GM19438 (cell line): Measurements from ENCODE around the gene MGAT5.

ENCODE experiments used
- ATAC-seq: cut with Tn5 transposase; IDR thresholded peaks from one replicate; pipeline ENCODE4 v1.9.1; 2021; ENCODE audit warnings: low read depth; ENCODE audit not compliant: unreplicated experiment

MGAT5 gene

DNA sequence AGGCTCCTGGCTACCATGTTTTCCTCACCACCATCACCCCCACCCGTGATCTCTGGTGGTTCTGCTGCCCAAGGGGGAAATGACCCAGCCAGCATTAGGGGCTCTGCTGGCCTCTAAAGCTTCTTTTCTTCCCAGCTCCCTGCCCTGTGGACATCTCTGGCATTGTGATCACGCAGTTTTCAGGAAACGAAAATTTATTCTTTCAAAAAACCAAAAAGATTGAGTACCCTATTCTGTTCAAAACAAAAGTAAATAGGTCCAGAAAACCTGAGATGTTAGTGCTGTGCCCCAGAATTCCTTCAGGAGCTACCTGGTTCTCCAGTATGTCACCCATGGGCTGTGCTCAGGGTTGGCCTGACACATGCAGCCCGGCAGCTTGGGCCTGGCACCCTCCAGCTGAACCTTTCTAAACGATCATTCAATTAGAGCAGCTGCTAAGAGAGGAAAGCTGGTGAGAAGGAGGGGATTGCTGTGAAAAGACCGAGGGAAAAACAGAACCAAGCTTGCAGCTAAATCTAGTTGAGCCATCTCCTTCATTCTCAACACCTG lies 157.5 kb downstream of the MGAT5 start:
- no peak for ATAC-seq

DNA sequence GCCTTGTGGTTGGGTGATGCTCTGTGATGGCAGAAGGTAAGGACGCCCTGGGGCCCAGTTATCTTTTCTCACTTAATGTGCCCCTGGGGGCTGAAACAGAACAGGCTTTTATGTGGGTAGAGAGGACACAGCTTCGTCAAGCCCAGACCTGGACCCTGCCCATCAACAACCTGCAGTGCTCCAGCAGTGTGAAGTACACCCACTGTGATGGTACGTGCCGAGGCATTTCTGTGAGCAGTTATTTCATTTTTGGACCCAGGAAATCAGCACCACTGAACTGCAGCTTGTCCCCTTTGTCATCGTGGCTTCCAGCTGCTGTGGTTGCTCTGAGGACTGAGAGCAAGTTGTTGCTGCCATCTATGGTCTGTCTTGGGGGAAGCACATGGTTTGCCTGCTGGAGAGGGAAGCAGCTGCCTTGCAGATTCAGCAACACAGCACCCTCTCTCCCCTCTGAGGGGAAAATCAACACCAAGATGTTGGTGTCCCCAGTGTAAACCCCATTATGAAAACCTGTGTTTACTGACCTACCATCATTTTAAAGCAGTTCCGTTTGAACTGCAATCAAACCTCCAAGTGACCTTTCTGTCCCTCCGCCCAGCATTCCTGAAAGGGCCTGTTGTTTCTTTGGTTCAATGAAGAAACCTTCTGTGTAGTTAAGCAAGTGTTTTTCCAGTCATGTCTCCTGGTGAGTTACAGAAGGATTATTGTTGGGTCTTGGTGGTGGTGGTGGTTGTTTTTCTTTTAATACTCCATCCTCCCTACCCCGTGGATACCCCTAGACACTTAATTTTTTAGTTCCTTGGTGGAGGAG lies 158.2 kb downstream of the MGAT5 start:
- peak; percentile 94 for ATAC-seq

DNA sequence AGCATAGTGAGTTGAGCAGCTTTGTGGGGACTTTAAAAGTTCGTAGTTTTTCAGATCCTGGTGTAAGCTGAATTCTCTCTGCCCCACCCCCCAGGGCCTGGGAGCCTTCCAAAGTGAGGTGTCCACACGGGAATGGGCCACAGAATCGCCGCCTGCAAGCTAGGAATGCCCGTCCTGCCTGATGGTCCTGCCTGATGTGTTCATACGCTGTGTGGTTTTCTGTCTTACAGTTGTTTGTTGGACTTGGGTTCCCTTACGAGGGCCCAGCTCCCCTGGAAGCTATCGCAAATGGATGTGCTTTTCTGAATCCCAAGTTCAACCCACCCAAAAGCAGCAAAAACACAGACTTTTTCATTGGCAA lies 158.7 kb downstream of the MGAT5 start:
- ATAC-seq = no peak

DNA sequence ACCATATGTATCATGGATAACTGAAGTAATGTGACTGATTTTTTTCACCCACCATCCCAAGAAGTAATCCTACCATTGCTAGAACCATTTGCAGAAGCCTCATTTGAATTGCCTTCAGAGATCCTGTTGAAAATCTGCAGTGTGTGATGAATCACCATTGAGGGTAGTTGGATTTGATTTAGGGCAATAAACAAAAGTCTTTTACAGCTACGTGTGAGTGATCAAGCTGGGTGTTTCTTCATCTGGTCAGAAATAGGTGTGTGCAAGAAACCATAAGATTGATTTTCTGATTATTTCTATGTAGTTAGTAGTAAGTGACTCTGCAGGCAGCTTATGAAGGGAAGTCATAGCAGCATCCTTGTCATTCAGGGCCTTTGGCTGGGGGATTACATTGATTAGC lies 159.6 kb downstream of the MGAT5 start:
- ATAC-seq = no peak

DNA sequence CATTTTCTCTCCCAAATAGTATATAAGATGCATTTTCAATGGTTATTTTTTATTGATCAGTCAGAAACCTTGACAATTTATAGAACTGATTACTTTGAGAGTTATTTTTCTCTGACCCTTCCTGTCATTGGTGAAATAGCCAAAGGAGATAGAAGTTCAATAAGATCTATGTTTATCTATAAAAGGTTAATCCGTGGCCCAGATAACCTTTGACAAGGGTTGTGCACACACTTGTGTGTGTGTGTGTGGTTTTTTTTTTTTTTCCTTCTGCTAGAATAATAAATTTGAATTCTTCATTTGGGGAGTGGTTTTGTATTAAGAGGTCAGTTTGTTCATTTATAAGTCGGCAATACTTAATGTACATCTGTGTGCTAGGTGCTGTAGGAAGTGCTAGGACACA lies 160.0 kb downstream of the MGAT5 start:
- ATAC-seq = no peak

DNA sequence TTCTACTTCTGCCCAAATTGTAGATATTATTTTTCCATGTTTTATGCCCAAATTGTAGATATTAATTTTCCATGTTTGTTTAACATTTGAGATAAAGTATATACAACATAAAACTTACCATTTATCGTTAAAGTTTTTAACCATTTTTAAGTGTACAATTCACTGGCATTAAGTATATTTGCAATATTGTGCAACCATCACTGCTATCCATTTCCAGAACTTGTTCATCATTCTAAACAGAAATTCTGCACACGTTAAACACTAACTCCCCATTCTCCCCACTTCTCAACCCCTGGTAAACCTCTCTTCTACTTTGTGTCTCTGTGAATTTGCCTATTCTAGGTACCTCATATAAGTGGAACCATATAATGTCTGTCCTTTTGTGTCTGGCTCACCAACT lies 162.1 kb downstream of the MGAT5 start:
- ATAC-seq = no peak

DNA sequence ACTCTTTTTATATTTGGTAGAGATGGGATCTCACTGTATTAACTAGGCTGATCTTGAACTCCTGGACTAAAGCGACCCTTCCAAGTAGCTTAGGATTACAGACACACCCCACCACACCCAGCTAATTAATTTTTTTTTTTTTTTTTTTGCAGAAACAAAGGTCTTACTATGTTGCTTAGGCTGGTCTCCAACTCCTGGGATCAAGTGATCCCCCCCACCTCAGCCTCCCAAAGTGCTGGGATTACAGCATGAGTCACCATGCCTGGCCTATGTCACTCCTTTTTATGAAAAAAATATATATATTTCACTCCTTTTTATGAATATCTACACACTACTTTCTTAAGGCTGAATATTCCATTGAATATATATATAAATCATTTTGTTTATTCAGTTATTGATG lies 162.8 kb downstream of the MGAT5 start:
- no peak for ATAC-seq

DNA sequence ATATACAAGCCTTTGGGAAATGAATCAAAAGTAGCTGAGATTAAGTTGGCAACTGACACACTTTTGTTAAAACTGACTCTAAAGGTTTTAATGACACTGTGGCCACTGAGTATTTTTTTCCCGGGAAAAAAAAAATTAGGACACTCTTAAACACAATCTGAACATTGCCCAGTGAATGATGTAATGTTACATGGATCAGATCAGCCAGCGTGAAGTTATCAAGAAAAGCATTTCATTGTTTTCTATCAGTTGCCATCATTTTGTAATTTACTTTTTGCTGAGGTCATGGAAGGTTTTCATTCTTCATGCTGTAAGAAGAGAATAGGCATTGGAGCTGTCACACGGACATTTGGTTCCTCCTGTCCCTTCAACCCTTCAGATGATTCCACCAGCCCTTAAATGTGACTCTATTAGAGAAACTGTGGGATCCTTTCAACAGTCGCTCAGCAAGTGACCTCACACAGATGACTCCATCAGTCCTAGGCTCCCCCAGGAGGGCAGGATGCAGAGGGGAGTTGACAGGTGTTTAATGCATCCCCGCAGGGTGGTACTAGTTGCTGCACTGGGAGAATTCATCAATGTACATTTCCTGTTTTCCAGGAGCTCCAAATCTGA lies 164.2 kb downstream of the MGAT5 start:
- no peak for ATAC-seq

DNA sequence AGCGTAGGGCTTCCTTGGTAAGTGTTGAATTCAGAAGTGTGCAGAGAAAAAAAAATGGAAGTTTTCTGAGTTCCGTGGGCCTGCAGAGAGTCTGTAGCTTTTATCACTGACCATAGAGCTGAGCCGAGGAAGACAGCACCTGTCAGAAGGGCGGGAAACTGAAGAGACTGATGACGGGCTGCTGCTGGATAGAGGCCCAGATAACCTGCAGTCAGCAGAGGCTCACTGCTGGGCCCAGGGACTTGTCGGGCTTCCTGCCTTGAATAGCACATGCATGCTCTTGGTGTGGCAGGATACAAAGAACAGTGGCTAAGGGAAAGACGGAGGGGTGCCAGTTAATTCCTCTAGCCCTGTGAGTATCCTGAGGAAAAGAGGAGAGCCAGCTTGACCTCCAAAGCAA lies 166.4 kb downstream of the MGAT5 start:
- ATAC-seq = no peak

DNA sequence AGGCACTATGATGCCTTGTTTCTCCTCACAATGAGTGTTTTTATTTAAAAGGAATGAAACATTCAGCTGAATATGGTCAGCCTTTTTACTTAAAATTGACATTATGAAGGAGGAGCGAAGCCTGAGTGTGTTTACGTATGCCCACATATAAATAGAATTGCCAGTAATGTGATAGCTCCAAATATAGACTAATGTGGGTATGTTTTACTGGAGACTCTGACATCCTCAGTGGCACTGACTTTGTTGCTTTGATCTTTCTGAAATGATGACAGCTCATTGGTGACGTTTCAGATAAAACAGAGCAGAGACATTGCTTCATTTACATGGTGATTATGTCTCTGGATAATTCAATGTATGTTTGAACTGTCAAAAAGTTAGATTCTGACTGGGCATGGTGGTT lies 167.0 kb downstream of the MGAT5 start:
- ATAC-seq = no peak

DNA sequence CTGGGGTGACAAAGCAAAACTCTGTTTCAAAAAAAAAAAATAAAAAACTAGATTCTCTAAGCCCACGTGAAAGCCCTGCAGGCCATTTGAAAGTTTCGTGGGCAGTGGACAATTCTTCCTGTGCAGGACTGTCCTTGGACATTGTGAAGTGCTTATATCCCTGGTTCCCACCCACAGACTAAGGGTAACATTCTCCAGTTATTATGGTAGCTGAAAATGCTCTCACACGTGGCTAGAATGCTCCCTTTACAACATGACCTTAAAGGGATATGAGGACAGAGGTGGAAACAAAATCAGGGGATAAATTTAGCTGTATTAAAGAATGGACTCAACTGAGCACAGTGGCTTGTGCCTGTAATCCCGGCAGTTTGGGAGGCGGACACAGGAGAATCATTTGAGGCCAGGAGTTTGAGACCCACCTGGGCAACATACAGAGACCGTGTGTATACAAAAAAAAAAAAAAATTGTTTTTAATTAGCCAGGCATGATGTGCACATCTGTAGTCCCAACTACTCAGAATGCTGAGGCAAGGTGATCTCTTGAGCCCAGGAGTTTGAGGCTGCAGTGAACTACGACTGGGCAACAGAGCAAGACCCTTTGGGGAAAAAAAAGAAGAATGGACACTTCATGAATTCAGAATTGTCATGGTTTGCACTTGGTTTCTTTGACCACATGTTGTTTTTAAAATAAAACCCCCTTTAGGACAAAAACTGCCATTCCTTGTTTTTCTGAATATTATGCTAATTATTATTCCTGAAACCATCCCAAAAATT lies 167.9 kb downstream of the MGAT5 start:
- ATAC-seq = no peak

DNA sequence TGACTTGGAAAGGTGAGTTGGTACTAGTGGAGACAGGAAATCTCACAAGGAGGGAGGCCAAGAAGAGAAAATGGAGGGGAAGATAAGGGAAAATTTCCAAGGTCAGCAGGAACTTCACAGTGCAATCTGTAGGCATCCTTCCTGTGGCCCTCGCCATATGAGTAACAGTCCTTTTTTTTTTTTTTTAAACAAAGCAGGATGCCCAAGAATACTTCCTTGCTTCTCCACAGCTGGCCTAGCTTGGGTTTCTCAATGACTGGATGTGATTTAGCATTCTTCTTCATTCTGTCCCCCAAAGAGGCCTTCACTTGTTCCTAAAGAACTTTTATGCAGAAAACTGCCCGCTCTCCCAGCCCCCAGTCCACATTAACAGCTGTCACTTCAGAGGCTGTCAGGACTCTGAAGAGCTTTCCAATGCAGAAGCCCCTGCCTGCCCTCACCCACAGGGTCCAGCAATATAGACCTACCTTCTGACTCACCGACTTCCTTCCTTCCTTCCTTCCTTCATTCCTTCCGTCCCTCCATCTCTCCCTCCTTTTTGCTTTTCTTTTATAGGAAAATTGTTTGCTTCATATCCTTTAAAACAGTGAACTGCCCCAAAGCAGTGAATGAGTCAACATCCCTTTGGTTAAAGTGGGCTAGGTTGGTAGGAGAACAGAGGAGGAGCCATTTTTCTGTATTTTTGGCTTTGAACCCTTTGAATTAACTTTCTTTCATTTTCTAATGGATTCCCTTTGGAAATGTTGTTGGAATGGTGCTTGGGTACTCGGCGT lies 172.0 kb downstream of the MGAT5 start:
- ATAC-seq = no peak

DNA sequence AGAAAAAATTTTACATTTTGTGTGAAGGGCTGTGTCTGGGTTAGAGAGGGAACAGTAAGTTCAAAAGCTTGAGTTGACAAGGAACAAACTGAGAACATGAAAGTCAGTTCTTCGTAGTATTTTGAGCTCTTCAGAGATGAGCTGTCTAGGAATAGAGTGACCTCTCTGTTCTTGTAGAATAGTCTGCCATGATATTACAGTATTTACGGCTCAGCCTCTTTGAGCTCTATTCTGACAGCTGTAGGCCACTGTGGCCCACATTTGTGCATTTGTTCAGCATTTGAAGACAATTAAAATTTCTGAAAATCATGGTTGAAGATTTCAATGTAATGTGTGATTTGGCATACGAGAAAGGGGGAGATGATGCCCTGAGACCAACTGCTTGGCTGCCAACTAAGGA lies 172.8 kb downstream of the MGAT5 start:
- ATAC-seq = no peak

DNA sequence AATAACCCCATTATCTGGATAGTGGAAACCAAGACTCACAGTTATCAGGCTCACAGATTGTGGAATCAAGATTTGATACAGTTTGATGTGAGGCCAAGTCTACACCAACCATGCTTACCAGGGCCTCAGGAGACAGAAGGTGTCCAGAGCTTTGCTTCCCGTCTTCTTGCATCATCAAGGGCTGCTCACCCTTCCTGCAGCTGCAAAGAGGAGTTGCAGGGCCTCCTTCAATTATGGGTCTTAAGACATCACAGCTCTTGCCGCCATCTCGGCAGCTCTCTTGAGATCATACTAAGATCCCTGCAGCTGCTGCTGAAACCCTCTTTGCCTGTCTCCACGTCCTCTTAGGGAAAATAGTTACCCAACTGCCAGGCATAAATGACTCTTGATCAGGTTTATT lies 176.0 kb downstream of the MGAT5 start:
- ATAC-seq = no peak

DNA sequence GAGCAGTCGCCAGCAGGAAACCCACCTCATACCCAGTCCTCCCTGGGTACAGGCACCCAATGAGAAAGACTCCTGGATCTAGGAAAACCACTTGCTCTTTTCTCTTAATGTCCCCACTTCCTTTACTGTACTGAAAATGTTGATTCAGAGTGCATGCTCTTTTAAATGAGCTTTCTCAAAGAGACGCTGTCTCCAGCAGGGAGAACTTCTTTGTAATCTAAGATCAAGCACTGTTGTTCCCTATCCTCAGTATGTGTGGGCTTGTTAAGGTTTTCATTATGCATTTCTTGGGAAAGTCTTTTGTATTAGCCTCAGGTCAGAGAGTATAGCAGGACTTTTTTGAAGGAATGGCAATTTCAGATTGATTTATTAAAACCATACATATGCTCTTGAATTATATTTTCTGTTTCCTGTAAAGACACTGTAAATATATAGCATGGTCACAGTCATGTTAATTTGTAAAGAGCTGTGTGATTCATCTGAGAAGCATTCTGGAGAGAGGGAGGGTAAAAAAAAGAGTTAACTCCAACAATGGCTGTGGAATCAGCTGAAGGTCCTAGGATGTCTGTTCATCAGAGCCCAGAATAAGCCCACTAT lies 178.1 kb downstream of the MGAT5 start:
- no peak for ATAC-seq

DNA sequence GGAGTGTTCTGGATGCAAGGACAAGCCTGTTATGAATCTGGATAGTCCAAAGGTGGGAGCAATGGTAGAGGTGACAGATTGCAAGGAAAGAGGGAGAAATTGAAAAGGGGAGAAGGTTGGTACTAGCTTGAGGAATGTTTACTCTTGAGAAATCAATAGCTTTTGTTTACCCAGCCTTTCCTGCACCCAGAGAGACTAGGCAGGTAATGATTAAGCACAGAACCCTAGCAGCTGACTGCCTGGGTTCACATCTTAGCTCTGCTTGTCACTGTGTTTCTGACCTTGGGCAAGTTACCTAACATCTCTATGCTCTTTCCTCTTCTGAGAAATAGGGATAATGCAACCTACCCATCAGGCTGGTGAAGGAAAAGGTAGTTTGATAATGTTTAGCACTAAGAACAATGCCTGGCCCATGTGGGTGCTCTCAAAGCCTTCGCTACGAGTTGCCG lies 178.6 kb downstream of the MGAT5 start:
- ATAC-seq = no peak

DNA sequence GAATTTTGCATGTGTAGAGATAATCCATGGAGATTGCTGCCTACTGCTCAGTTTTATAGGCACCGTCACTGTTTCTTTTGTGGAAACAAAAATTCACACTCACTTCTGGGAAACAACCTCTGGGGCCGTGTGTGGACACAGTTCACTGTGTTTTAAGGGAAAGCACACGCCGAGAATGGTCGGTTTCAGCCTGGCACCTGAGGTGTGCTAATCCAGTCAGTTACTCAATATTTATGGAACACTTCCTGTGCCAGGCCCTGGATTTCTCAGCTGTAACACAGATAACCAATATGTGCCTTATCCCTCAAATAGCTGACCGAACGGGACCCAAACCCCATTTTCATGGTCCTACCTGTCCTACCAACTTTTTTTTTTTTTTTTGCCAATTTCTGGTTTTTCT lies 179.6 kb downstream of the MGAT5 start:
- ATAC-seq = no peak

DNA sequence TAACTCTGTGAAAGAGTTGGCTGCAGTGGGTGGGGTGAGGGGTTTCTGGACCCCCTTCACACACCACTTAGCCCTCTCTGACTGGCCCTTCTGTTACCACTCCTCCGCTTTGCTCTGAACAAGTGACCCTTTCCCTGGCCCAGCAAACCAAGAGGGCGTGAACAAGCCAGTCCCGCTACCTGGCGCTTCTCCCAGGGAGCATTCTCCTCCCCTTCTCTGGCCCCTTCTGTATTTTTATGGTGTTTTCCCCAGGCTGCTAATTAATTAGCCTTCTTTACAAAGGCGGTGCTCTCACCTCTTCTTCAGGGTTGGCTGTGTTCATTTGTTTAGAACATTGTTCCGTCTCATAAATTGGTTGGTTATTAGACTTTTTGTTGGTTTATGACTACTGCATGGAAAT lies 180.1 kb downstream of the MGAT5 start:
- ATAC-seq = no peak

DNA sequence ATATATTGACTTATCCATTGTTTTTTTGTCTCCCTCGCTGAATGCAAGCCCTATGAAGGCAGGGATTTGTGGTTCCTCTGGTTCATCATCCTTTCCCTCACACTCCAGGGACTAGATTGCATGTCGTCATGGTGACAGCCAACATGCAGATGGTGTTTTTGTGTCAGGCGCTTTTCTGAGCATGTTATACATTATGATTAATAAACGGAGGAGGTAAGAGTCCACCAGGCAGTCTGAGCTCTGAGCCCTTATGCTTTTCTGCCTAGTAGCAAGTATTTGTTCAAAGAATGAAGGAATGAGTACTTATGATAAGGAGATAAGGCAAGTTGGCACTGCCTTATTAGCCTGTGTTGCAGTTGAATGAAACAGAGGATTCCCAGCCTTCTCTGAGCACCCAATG lies 181.6 kb downstream of the MGAT5 start:
- no peak for ATAC-seq

DNA sequence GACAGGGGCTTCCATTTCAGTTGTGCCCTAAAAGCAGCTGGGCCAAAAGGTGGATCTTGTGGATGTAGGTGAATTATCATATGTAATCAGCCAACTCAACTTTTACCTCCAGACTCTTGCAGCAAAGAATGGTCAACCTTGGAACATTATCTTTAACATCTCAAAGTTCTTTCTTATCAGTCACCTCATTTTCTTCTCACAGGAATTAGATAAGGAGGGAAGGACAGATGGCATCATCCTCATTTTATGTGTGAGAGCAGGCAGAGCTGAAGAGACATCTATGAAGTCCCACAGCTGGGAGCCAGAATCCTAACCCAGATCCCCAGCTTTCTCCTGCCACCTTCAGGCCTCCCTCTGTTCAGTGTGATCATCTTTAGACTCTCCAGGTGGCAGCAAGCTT lies 182.1 kb downstream of the MGAT5 start:
- no peak for ATAC-seq
